Right ventricle myocardium inferior (tissue), 1 donor: ENCODE measurements around the gene TMEM86A. TPM values are rescaled to one million over a fixed set of nuclear protein-coding genes. Genes with fewer than 3 reads are reported as not detected.
"Not testable (repeated sequence)": the region's sequence is repeated elsewhere in the genome, so short reads cannot be mapped to it uniquely, and the experiment has no call there.

Experiments used
- ATAC-seq: fragments of 200-7000 bp; cut with Tn5 transposase; one replicate; pipeline ENCODE4 v1.9.1; 2020; ENCODE audit warnings: mild to moderate bottlenecking, moderate library complexity
- DNase-seq: peaks from one replicate; pipeline ENCODE4 v3.0.0; 2021; ENCODE audit errors: missing footprints
- intact Hi-C: fragments of 100-400 bp; cut with DNase I; formaldehyde crosslinking; loops from one replicate; pipeline ENCODE4 v1.11.0; 2022
- long read RNA-seq: library from polyadenylated mRNA; unstranded; transcript quantifications from one replicate; pipeline ENCODE4 v2.0.0, GENCODE V29; 2021
- total RNA-seq: library from RNA; stranded (reverse); fragmentation: NEBNext Ultra II Directional; extraction: Animal tissue kit (Norgen Biotek cat#: 25700); gene quantifications from one replicate; pipeline ENCODE4 v1.2.1, GENCODE V29; 2021
- donor health status: DM: no; HTN: yes; CAD: no; lungs with severe emphysema.

The TMEM86A gene
- 4.6 TPM for total RNA-seq
- long read RNA-seq, partial matches to known transcripts = 0 of 6 reads
- long read RNA-seq, other reads (novel, unspliced or antisense) = 3 of 6 reads

GRCh38 chr11:18698341-18699268, at the start of gene TMEM86A:
TSS of gene TMEM86A (plus strand) at chr11:18698779. CDS start at chr11:18698887, 108 bp downstream.
- DNase-seq = peak; percentile 97
- intact Hi-C loops = loop anchor here (2.0 to 5.0 kb wide), 3 partner anchors 64 to 171 kb away; partner anchors contain the start of genes SPTY2D1, TSG101 and UEVLD
- ATAC-seq = peak; percentile 92

- no peak for ATAC-seq
- no peak for DNase-seq
- intact Hi-C loops = no loop called here
Observed at GRCh38 chr11:18650353-18650752, 48.2 kb upstream of the TMEM86A start.

- intact Hi-C loops = no loop called here
- no peak for ATAC-seq
- no peak for DNase-seq
Observed at GRCh38 chr11:18650859-18651557, 47.6 kb upstream of the TMEM86A start.

GRCh38 chr11:18657673-18658072, 40.9 kb upstream of the TMEM86A start:
- DNase-seq (no peak), ATAC-seq (no peak)
- intact Hi-C loops = no loop called here

GRCh38 chr11:18665353-18665872, 33.2 kb upstream of the TMEM86A start:
- intact Hi-C loops, ATAC-seq, DNase-seq: not testable (repeated sequence)

GRCh38 chr11:18668131-18668530, 30.4 kb upstream of the TMEM86A start:
- ATAC-seq = no peak
- no peak for DNase-seq
- intact Hi-C loops = no loop called here

- no peak for ATAC-seq
- intact Hi-C loops = no loop called here
- no peak for DNase-seq
Observed at GRCh38 chr11:18669219-18669596, 29.4 kb upstream of the TMEM86A start.

GRCh38 chr11:18669711-18670110, 28.9 kb upstream of the TMEM86A start:
- no peak for DNase-seq
- intact Hi-C loops = no loop called here
- no peak for ATAC-seq

- no peak for ATAC-seq
- DNase-seq = no peak
- intact Hi-C loops = no loop called here
Observed at GRCh38 chr11:18671246-18671645, 27.3 kb upstream of the TMEM86A start.

- not testable (repeated sequence) for ATAC-seq
Observed at GRCh38 chr11:18672209-18672608, 26.4 kb upstream of the TMEM86A start.

GRCh38 chr11:18676803-18677202, 21.8 kb upstream of the TMEM86A start:
- DNase-seq (no peak), ATAC-seq (no peak)
- intact Hi-C loops = no loop called here

More at GRCh38 chr11:18672209-18672608, 26.4 kb upstream of the TMEM86A start:
- DNase-seq, intact Hi-C loops: not testable (repeated sequence)

- ATAC-seq (no peak), DNase-seq (no peak)
- intact Hi-C loops = no loop called here
Observed at GRCh38 chr11:18677560-18677959, 21.0 kb upstream of the TMEM86A start.

- DNase-seq, intact Hi-C loops, ATAC-seq: not testable (repeated sequence)
Observed at GRCh38 chr11:18681949-18682348, 16.6 kb upstream of the TMEM86A start.

- intact Hi-C loops = no loop called here
- no peak for DNase-seq
- ATAC-seq = no peak
Observed at GRCh38 chr11:18682466-18682865, 16.1 kb upstream of the TMEM86A start.

- DNase-seq (no peak), ATAC-seq (no peak)
- intact Hi-C loops = no loop called here
Observed at GRCh38 chr11:18684267-18684666, 14.3 kb upstream of the TMEM86A start.

- intact Hi-C loops, ATAC-seq, DNase-seq: not testable (repeated sequence)
Observed at GRCh38 chr11:18691467-18692140, 7.0 kb upstream of the TMEM86A start.

- DNase-seq = no peak
- no peak for ATAC-seq
- intact Hi-C loops = no loop called here
Observed at GRCh38 chr11:18692941-18693760, 5.4 kb upstream of the TMEM86A start.
